Neural cell (in vitro differentiated cells): Measurements from ENCODE around the gene MINDY2.

Experiments
- CTCF ChIP-seq: fragments of 450-650 bp; IDR thresholded peaks from 2 replicates; pipeline ENCODE4 v1.5.1; 2014; ENCODE audit warnings: antibody characterized with exemption, mild to moderate bottlenecking, moderate library complexity; ENCODE audit not compliant: poor library complexity, severe bottlenecking
- EP300 ChIP-seq: fragments of 450-650 bp; conservative IDR thresholded peaks from 2 replicates; pipeline ENCODE4 v1.6.1; 2014; ENCODE audit warnings: antibody characterized with exemption, mild to moderate bottlenecking, moderate library complexity; ENCODE audit not compliant: poor library complexity, severe bottlenecking
- EZH2 ChIP-seq: fragments of 200-600, 300-800 bp; shearing (Covaris generic), sonication (generic); IDR thresholded peaks from 2 replicates; pipeline ENCODE4 v1.6.1; 2014; ENCODE audit warnings: antibody characterized with exemption, low read length, borderline replicate concordance, mild to moderate bottlenecking; ENCODE audit not compliant: insufficient read depth, poor library complexity, severe bottlenecking
- POLR2AphosphoS5 ChIP-seq: IDR thresholded peaks from 2 replicates; pipeline ENCODE4 v1.6.1; 2012
- RAD21 ChIP-seq: fragments of 450-650 bp; conservative IDR thresholded peaks from 2 replicates; pipeline ENCODE4 v1.6.1; 2014; ENCODE audit warnings: antibody characterized with exemption, mild to moderate bottlenecking, moderate library complexity
- TAF1 ChIP-seq: IDR thresholded peaks from 2 replicates; pipeline ENCODE4 v1.6.1; 2012; ENCODE audit warnings: low read depth

- no peak for TF ChIP-seq POLR2AphosphoS5
- TF ChIP-seq TAF1 = no peak
- TF ChIP-seq EP300 = no peak
- TF ChIP-seq EZH2 = no peak
- no peak for TF ChIP-seq CTCF
- TF ChIP-seq RAD21 = no peak
These were observed 115.8 kb downstream of the MINDY2 start for GRCh38 chr15:58886921-58887320.
